GM06990 (cell line): ENCODE results near the gene GTPBP1.

Experiments
- DNase-seq: peaks from one replicate; pipeline ENCODE4 v3.0.0-alpha.2; 2011; ENCODE audit not compliant: insufficient read length; ENCODE audit errors: extremely low read depth
- H3K27me3 ChIP-seq: replicated peaks from 2 replicates; pipeline ENCODE4 v1.6.0; 2011; ENCODE audit warnings: low read length; ENCODE audit not compliant: control insufficient read depth, insufficient read depth
- H3K36me3 ChIP-seq: 2 replicates; pipeline ENCODE4 v1.5.1; 2011; ENCODE audit warnings: low read length; ENCODE audit not compliant: control insufficient read depth, insufficient read depth
- H3K4me3 ChIP-seq: replicated peaks from 2 replicates; pipeline ENCODE4 v1.5.1; 2011; ENCODE audit warnings: low read depth, mild to moderate bottlenecking, control low read depth, low read length
- TF ChIP-seq, protein P1 (sequence below): IDR thresholded peaks from 2 replicates; pipeline ENCODE4 v1.5.1; 2011; ENCODE audit warnings: low read length, control low read depth, mild to moderate bottlenecking, inconsistent platforms; ENCODE audit not compliant: insufficient read depth, poor library complexity, severe bottlenecking

The GTPBP1 gene

GRCh38 chr22:38728871-38729796, 23.4 kb downstream of the GTPBP1 start:
- Histone ChIP-seq H3K36me3 (peaks cover 65% of the 10 kb centered on the region), H3K4me3 (no peak overlapping the region), H3K27me3 (no peaks in the 10 kb centered on the region)
- TF ChIP-seq, protein P1, sequence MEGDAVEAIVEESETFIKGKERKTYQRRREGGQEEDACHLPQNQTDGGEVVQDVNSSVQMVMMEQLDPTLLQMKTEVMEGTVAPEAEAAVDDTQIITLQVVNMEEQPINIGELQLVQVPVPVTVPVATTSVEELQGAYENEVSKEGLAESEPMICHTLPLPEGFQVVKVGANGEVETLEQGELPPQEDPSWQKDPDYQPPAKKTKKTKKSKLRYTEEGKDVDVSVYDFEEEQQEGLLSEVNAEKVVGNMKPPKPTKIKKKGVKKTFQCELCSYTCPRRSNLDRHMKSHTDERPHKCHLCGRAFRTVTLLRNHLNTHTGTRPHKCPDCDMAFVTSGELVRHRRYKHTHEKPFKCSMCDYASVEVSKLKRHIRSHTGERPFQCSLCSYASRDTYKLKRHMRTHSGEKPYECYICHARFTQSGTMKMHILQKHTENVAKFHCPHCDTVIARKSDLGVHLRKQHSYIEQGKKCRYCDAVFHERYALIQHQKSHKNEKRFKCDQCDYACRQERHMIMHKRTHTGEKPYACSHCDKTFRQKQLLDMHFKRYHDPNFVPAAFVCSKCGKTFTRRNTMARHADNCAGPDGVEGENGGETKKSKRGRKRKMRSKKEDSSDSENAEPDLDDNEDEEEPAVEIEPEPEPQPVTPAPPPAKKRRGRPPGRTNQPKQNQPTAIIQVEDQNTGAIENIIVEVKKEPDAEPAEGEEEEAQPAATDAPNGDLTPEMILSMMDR, result no peak
- DNase-seq, result no peak

DNA sequence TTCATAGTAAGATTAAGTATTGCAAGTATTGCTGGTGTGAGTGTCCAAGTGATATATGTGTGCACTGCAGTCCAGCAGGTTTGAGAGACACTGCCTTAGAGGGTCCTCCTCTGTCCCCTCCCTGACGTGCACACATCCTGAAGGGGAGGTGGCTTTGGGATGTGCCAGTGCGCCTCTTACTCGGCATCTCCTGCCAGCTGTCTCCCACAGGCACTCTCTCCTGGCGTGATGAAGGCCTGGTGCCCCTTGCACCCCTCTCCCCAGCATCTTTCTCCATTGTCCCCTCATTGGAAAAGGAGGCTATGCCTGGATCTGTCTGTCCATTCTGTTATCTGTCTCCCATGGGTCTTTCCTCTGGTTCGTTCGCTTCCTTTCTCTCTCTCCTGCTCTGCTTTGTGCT, 24.2 kb downstream of the GTPBP1 start:
- TF ChIP-seq, protein P1, result no peak
- no peak for DNase-seq
- Histone ChIP-seq H3K27me3 (no peaks in the 10 kb centered on the region), H3K36me3 (peaks cover 63% of the 10 kb centered on the region), H3K4me3 (no peak overlapping the region)

DNA sequence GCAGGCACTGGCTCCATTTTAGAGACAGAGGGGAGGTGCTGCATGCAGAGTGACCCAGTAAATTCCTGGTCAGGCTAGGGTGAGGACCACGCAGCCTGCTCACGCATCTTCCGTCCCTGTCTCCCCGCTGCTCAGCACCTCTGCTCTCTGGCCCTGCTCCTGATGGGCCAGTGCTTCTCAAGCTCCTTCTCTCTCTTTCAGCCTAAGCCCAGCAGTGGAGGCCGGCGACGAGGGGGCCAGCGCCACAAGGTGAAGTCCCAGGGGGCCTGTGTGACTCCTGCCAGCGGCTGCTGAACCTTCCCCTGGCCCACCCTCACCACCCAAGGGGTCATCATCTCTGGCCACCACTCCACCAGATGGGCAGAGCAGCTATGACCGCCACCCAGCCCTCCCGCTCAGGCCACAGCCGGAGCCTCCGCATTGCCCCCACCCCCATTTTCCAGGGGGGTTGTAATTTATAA, 24.7 kb downstream of the GTPBP1 start:
- no peak for DNase-seq
- TF ChIP-seq, protein P1, result no peak
- Histone ChIP-seq H3K27me3 (no peaks in the 10 kb centered on the region), H3K36me3 (peaks cover 65% of the 10 kb centered on the region), H3K4me3 (no peak overlapping the region)

DNA sequence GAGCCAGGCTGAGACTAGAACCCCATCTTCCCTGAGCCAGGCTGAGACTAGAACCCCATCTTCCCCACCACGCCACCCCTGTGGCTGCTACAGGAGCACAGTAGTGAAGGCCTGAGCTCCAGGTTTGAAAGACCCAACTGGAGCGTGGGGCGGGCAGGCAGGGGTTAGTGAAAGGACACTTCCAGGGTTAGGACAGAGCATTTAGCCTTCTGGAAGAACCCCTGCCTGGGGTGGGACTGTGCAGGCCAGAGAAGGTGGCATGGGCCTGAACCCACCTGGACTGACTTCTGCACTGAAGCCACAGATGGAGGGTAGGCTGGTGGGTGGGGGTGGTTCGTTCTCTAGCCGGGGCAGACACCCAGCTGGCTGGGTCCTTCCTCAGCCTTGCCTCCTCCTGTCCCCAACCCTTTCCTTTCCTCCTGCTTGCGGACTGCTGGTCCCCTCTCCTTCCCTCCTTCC, 26.0 kb downstream of the GTPBP1 start:
- Histone ChIP-seq H3K27me3 (no peaks in the 10 kb centered on the region), H3K4me3 (no peak overlapping the region), H3K36me3 (peaks cover 60% of the 10 kb centered on the region)
- no peak for DNase-seq
- TF ChIP-seq, protein P1, result no peak

GRCh38 chr22:38732251-38732815, 26.6 kb downstream of the GTPBP1 start:
- no peak for DNase-seq
- Histone ChIP-seq H3K36me3 (peaks cover 60% of the 10 kb centered on the region), H3K27me3 (no peaks in the 10 kb centered on the region), H3K4me3 (no peak overlapping the region)
- TF ChIP-seq, protein P1, result no peak
